Liver (tissue), 9 donors: ENCODE results near the gene MYL6B. TPM values are rescaled to one million over a fixed set of nuclear protein-coding genes. Genes with fewer than 3 reads are reported as not detected.
A peak's percentile ranks its signal among the peaks of the same experiment; 100 is the strongest.
"Not testable (repeated sequence)": the region's sequence is repeated elsewhere in the genome, so short reads cannot be mapped to it uniquely, and the experiment has no call there.

Experiments used
- DNase-seq: peaks from one replicate; pipeline ENCODE4 v3.0.0-alpha.2; 2017; ENCODE audit warnings: low spot score
- H3K27ac ChIP-seq, 2 donors: one replicate each; pipeline ENCODE4 v1.7.0; 2013; ENCODE audit warnings: inconsistent platforms in 2 of 2, low read length in 2 of 2, control low read depth in 1 of 2, low read depth in 1 of 2, mild to moderate bottlenecking in 1 of 2
- H3K27me3 ChIP-seq, 4 donors: one replicate each; pipeline versions ENCODE4 v1.6.1 to v1.7.0; 2013; ENCODE audit warnings: low read length in 3 of 4, inconsistent platforms in 1 of 4, mild to moderate bottlenecking in 1 of 4, moderate library complexity in 1 of 4; ENCODE audit not compliant: control insufficient read depth in 4 of 4, insufficient read depth in 4 of 4
- H3K36me3 ChIP-seq, 4 donors: one replicate each; pipeline versions ENCODE4 v1.6.1 to v1.7.0; 2013; ENCODE audit warnings: low read length in 3 of 4, mild to moderate bottlenecking in 3 of 4, low read depth in 1 of 4, moderate library complexity in 1 of 4; ENCODE audit not compliant: control insufficient read depth in 4 of 4, insufficient read depth in 3 of 4
- H3K4me1 ChIP-seq, 4 donors: one replicate each; pipeline versions ENCODE4 v1.6.1 to v1.7.0; 2013; ENCODE audit warnings: low read length in 3 of 4, mild to moderate bottlenecking in 3 of 4, moderate library complexity in 1 of 4; ENCODE audit not compliant: control insufficient read depth in 4 of 4, insufficient read depth in 4 of 4
- H3K4me3 ChIP-seq, 3 donors: one replicate each; pipeline versions ENCODE4 v1.6.1 to v1.7.0; 2013; ENCODE audit warnings: low read length in 3 of 3, control low read depth in 1 of 3, low read depth in 1 of 3, mild to moderate bottlenecking in 1 of 3
- H3K9ac ChIP-seq, 2 donors: one replicate each; pipeline ENCODE4 v1.7.0; 2013; ENCODE audit warnings: low read length in 2 of 2, mild to moderate bottlenecking in 2 of 2, moderate library complexity in 2 of 2, control low read depth in 1 of 2, low read depth in 1 of 2
- H3K9me3 ChIP-seq, 4 donors: one replicate each; pipeline versions ENCODE4 v1.6.1 to v1.7.0; 2013; ENCODE audit warnings: low read length in 3 of 4; ENCODE audit not compliant: control insufficient read depth in 4 of 4
- ATF3 ChIP-seq: IDR thresholded peaks from 2 replicates; pipeline ENCODE4 v1.6.1; 2016; ENCODE audit warnings: antibody characterized with exemption
- CTCF ChIP-seq: fragments of 150-350 bp; IDR thresholded peaks from 2 replicates; pipeline ENCODE4 v1.5.1; 2017; ENCODE audit warnings: improper control_type of control experiment, low read depth, low read length; ENCODE audit not compliant: missing input control
- EGR1 ChIP-seq, 2 donors: IDR thresholded peaks; 2 replicates each; pipeline ENCODE4 v1.6.1; 2016 to 2018; ENCODE audit warnings: antibody characterized with exemption in 2 of 2, low read depth in 2 of 2
- FOXA1 ChIP-seq: IDR thresholded peaks from 2 replicates; pipeline ENCODE4 v1.6.1; 2016; ENCODE audit warnings: antibody characterized with exemption
- FOXA2 ChIP-seq: IDR thresholded peaks from 2 replicates; pipeline ENCODE4 v1.6.1; 2016; ENCODE audit warnings: antibody characterized with exemption
- GABPA ChIP-seq, 2 donors: IDR thresholded peaks in 1 of 2; conservative IDR thresholded peaks in 1 of 2; 2 replicates each; pipeline ENCODE4 v1.6.1; 2016; ENCODE audit warnings: antibody characterized with exemption in 2 of 2, mild to moderate bottlenecking in 1 of 2, moderate library complexity in 1 of 2
- HNF4A ChIP-seq, 2 donors: conservative IDR thresholded peaks; 2 replicates each; pipeline ENCODE4 v1.6.1; 2016; ENCODE audit warnings: antibody characterized with exemption in 2 of 2, mild to moderate bottlenecking in 2 of 2
- HNF4G ChIP-seq: IDR thresholded peaks from 2 replicates; pipeline ENCODE4 v1.6.1; 2016; ENCODE audit warnings: antibody characterized with exemption
- JUND ChIP-seq, 2 donors: IDR thresholded peaks; 2 replicates each; pipeline ENCODE4 v1.6.1; 2016; ENCODE audit warnings: antibody characterized with exemption in 2 of 2
- MAX ChIP-seq: IDR thresholded peaks from 2 replicates; pipeline ENCODE4 v1.6.1; 2016; ENCODE audit warnings: antibody characterized with exemption
- NR2F2 ChIP-seq: IDR thresholded peaks from 2 replicates; pipeline ENCODE4 v1.6.1; 2016; ENCODE audit warnings: antibody characterized with exemption
- RAD21 ChIP-seq, 2 donors: IDR thresholded peaks; 2 replicates each; pipeline ENCODE4 v1.6.1; 2016; ENCODE audit warnings: antibody characterized with exemption in 2 of 2, mild to moderate bottlenecking in 2 of 2
- REST ChIP-seq: IDR thresholded peaks from 2 replicates; pipeline ENCODE4 v1.6.1; 2016; ENCODE audit warnings: antibody characterized with exemption, mild to moderate bottlenecking
- RXRA ChIP-seq, 2 donors: IDR thresholded peaks; 2 replicates each; pipeline ENCODE4 v1.6.1; 2017 to 2018; ENCODE audit warnings: antibody characterized with exemption in 2 of 2, mild to moderate bottlenecking in 1 of 2
- SP1 ChIP-seq: IDR thresholded peaks from 2 replicates; pipeline ENCODE4 v1.6.1; 2018; ENCODE audit warnings: antibody characterized with exemption, mild to moderate bottlenecking
- TAF1 ChIP-seq: conservative IDR thresholded peaks from 2 replicates; pipeline ENCODE4 v1.6.1; 2016; ENCODE audit warnings: antibody characterized with exemption, mild to moderate bottlenecking
- YY1 ChIP-seq: IDR thresholded peaks from 2 replicates; pipeline ENCODE4 v1.6.1; 2016; ENCODE audit warnings: antibody characterized with exemption, mild to moderate bottlenecking
- ZBTB33 ChIP-seq: IDR thresholded peaks from 2 replicates; pipeline ENCODE4 v1.6.1; 2016; ENCODE audit warnings: antibody characterized with exemption
- WGBS: extraction: QIAGEN DNeasy Blood & Tissue Kit; methylation state at CpG from one replicate; pipeline ENCODE4 v1.1.7; 2013; 5-methylcytosine and 5-hydroxymethylcytosine counted together
- polyA plus RNA-seq, 2 donors: library from polyadenylated mRNA; stranded (reverse) in 1 of 2; unstranded in 1 of 2; fragments of 200-250 nt in 1 of 2; fragments of >200 nt in 1 of 2; fragmentation: Nextera tagmentation in 1 of 2; extraction: Ambion mirVana in 1 of 2; gene quantifications; one replicate each; pipeline versions ENCODE4 v1.2.1 to v1.2.3, GENCODE V29; 2013 to 2015
- total RNA-seq, 2 donors: library from RNA; depleted of rRNA; stranded (reverse); fragments of >200 nt; gene quantifications; one replicate each; pipeline ENCODE4 v1.2.3, GENCODE V29; 2014
- donor health status: healthy.
- donor health status: healthy.
- donor health status: healthy.
- donor health status: healthy.
- donor health status: healthy.

MYL6B gene
- total and polyA plus RNA-seq, 4 donors: 3.7 to 14.2 (median 12.6) TPM

GRCh38 chr12:56193025-56193578 is 40.7 kb downstream of the MYL6B start:
- WGBS: 52% methylated on average over 1 of the region's 1 CpG
- H3K27me3 ChIP-seq: no peaks in the 10 kb centered on the region
- H3K4me1 ChIP-seq: peaks cover 0 to 15% (median 10%) of the 10 kb centered on the region in 4 donors
- H3K9ac ChIP-seq: no peak overlapping the region
- no peaks in the 10 kb centered on the region for H3K36me3 ChIP-seq
- peak; percentile 78 for DNase-seq
- H3K4me3 ChIP-seq: no peak overlapping the region
- H3K27ac ChIP-seq: no peak overlapping the region
- peak in 1 of 2 donors; percentile 10 for TF ChIP-seq GABPA (IDR thresholded peaks at IDR 0.05 in 1 of 2, conservative IDR thresholded peaks at IDR 0.05 in 1 of 2)
- TF ChIP-seq NR2F2: no peak
- TF ChIP-seq YY1: peak; percentile 97
- no peak for TF ChIP-seq ATF3
- TF ChIP-seq CTCF: peak; percentile 92
- no peak for TF ChIP-seq EGR1 (IDR thresholded peaks at IDR 0.05; ENCODE audit: low read depth in 2 of 2)
- no peak for TF ChIP-seq HNF4A (conservative IDR thresholded peaks at IDR 0.05)
- no peak for TF ChIP-seq ZBTB33
- TF ChIP-seq FOXA2: no peak
- TF ChIP-seq REST: no peak
- TF ChIP-seq FOXA1: no peak
- TF ChIP-seq RAD21 (IDR thresholded peaks at IDR 0.05): peak; percentile 95 to 96
- TF ChIP-seq TAF1: peak; percentile 38
- TF ChIP-seq JUND (IDR thresholded peaks at IDR 0.05): no peak
- no peak for TF ChIP-seq MAX
- TF ChIP-seq SP1: no peak
- TF ChIP-seq HNF4G: no peak
- no peak for TF ChIP-seq RXRA (IDR thresholded peaks at IDR 0.05)
- H3K9me3 ChIP-seq: no peaks in the 10 kb centered on the region

GRCh38 chr12:56196818-56197550 is 44.6 kb downstream of the MYL6B start:
- H3K4me1 ChIP-seq, H3K4me3 ChIP-seq, DNase-seq, H3K36me3 ChIP-seq, H3K27ac ChIP-seq, H3K27me3 ChIP-seq, H3K9me3 ChIP-seq, H3K9ac ChIP-seq: not testable (repeated sequence)
- WGBS: 80% methylated on average over 11 of the region's 11 CpGs
